Peyer's patch (tissue), 4 donors: ENCODE data around the gene CHRDL2.

Experiments used
- CTCF ChIP-seq, 6 experiments: fragments of 450-650 bp in 4 of 6; fragments of 200-600 bp in 2 of 6; sonication (generic) in 1 of 6; IDR thresholded peaks; one replicate each; pipeline ENCODE4 v1.5.1; 2017 to 2019; ENCODE audit warnings: antibody characterized with exemption in 6 of 6, mild to moderate bottlenecking in 3 of 6, moderate library complexity in 1 of 6
- POLR2A ChIP-seq, 2 donors: fragments of 450-650 bp; IDR thresholded peaks; one replicate each; pipeline ENCODE4 v1.5.1; 2017; ENCODE audit warnings: antibody characterized with exemption in 2 of 2, mild to moderate bottlenecking in 2 of 2, moderate library complexity in 2 of 2

- TF ChIP-seq POLR2A (IDR thresholded peaks at IDR 0.05) (no peak), CTCF (IDR thresholded peaks at IDR 0.05) (no peak)
Measured at GRCh38 chr11:74689666-74690065, 41.6 kb downstream of the CHRDL2 start.
